Endothelial cell of umbilical vein (primary cell): Measurements from ENCODE around the gene PASK.
A peak's percentile ranks its signal among the peaks of the same experiment; 100 is the strongest.

ENCODE experiments used
- MYC ChIP-seq: IDR thresholded peaks from one replicate; pipeline ENCODE4 v1.6.1; 2011; ENCODE audit warnings: mild to moderate bottlenecking, low read depth, low read length
- POLR2A ChIP-seq: IDR thresholded peaks from 2 replicates; pipeline ENCODE4 v1.6.1; 2012; ENCODE audit warnings: low read depth, mild to moderate bottlenecking, control low read depth, low read length
- POLR2AphosphoS5 ChIP-seq: IDR thresholded peaks from 2 replicates; pipeline ENCODE4 v1.6.1; 2012; ENCODE audit warnings: low read depth, mild to moderate bottlenecking, control low read depth, low read length, moderate library complexity; ENCODE audit not compliant: insufficient read depth
- TF ChIP-seq, protein P1 (sequence below), 2 donors: IDR thresholded peaks; 1 replicate in 1 of 2; 2 replicates in 1 of 2; pipeline ENCODE4 v1.5.1; 2011; ENCODE audit warnings: low read length in 2 of 2, mild to moderate bottlenecking in 2 of 2, moderate library complexity in 2 of 2, control low read depth in 1 of 2, inconsistent platforms in 1 of 2, low read depth in 1 of 2; ENCODE audit not compliant: insufficient read depth in 1 of 2; ENCODE audit errors: extremely low read depth in 1 of 2
- TF ChIP-seq, protein P2 (sequence below): IDR thresholded peaks from 2 replicates; pipeline ENCODE4 v1.6.1; 2011; ENCODE audit not compliant: insufficient read depth, insufficient read length

DNA sequence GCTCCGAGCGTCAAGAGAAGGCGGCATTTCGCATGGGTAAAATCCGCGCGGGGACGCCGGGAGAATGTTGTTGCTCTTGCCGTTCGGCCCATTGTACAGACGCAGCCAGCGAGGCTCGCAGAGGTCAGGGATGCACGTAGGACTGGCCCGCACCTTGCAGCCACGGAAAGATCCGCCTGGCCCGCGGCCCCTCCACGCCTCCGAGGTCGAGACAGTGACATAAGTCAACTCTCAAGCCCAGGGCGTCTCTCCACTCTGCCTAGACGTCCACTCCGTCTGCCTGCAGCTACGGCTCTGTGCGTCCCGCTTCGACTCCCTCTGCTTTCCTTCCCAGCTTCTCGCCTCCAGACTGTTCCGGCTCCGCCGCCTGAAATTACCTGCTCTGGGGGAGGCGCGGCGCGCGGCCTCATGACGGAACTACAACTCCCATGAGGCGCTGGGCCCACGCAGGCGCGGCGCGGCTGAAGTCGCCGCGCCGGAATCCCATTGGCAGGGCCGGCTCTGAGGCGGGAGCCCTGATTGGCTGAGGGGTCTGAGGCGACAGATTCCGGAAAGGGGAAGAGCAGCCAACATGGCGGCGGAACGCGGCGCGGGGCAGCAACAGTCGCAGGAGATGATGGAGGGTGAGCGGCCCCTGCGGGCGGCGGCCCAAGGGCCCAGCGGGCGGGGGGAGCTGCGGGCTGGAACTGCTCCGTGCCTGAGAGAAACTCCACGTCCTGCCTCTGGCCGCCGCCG lies 820 bp upstream of the PASK start, which contains the start of gene PPP1R7:
- TF ChIP-seq, protein P1, sequence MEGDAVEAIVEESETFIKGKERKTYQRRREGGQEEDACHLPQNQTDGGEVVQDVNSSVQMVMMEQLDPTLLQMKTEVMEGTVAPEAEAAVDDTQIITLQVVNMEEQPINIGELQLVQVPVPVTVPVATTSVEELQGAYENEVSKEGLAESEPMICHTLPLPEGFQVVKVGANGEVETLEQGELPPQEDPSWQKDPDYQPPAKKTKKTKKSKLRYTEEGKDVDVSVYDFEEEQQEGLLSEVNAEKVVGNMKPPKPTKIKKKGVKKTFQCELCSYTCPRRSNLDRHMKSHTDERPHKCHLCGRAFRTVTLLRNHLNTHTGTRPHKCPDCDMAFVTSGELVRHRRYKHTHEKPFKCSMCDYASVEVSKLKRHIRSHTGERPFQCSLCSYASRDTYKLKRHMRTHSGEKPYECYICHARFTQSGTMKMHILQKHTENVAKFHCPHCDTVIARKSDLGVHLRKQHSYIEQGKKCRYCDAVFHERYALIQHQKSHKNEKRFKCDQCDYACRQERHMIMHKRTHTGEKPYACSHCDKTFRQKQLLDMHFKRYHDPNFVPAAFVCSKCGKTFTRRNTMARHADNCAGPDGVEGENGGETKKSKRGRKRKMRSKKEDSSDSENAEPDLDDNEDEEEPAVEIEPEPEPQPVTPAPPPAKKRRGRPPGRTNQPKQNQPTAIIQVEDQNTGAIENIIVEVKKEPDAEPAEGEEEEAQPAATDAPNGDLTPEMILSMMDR (IDR thresholded peaks at IDR 0.05; ENCODE audit: extremely low read depth in 1 of 2, insufficient read depth in 1 of 2, low read depth in 1 of 2, low read length in 2 of 2), result peak in 1 of 2 donors; percentile 16
- TF ChIP-seq, protein P2, sequence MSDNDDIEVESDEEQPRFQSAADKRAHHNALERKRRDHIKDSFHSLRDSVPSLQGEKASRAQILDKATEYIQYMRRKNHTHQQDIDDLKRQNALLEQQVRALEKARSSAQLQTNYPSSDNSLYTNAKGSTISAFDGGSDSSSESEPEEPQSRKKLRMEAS, result peak; percentile 30
- TF ChIP-seq POLR2AphosphoS5 (peak; percentile 67), POLR2A (peak; percentile 74), MYC (no peak)
